GM21367 (cell line): ENCODE results near the gene KRT73.

Source experiments
- ATAC-seq: cut with Tn5 transposase; IDR thresholded peaks from one replicate; pipeline ENCODE4 v1.9.1; 2021; ENCODE audit not compliant: unreplicated experiment

KRT73 gene

GRCh38 chr12:52618216-52618615 is at the start of gene KRT73:
Gene KRT73, minus strand, starts transcription at chr12:52618559. Its CDS starts 35 bp downstream, at chr12:52618524.
- ATAC-seq: no peak

GRCh38 chr12:52667931-52668330 is 49.6 kb upstream of the KRT73 start:
- no peak for ATAC-seq

DNA sequence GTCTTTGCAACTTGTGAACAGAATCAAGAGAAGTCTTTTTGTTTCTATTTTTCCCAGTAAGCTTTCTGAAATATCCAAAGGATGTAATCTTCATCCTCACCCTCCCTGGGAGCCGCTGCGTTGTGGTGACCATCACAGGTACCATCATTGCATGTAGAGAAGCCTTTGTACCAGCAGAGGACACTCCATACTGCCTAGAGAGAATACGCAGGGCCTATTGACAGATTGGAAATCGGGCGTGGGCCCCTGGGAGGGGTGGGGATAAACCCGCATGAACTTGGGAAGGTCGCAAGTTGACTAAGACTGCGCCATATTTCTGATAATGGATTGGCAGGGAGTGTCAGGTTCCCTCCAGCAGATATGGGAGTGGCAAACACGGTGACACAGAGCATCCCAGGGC is 49.1 kb upstream of the KRT73 start:
- no peak for ATAC-seq

- ATAC-seq: no peak
Measured at GRCh38 chr12:52666471-52666870, 48.1 kb upstream of the KRT73 start.

DNA sequence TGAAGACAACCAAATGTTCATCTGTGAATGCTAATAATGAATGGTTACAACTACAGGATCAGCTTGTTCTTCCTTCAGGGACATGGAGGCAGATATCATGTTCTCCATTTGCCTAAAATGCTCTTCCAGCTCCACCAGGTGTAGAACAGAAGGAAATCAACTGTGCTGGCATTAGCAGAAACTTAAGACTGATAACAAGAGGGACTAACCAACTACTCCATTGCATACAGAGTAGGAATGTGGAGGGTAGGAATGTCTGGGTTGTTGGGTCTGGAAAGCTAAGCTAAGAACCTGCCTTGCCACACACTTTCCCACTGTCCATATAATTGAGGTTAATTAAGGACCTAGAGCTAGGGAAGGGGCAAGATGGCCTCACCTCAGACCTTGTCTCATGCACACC is 45.1 kb upstream of the KRT73 start:
- ATAC-seq: no peak

GRCh38 chr12:52662918-52663229 is 44.5 kb upstream of the KRT73 start:
- ATAC-seq: no peak

GRCh38 chr12:52662093-52662917 is 43.9 kb upstream of the KRT73 start:
- ATAC-seq: no peak

DNA sequence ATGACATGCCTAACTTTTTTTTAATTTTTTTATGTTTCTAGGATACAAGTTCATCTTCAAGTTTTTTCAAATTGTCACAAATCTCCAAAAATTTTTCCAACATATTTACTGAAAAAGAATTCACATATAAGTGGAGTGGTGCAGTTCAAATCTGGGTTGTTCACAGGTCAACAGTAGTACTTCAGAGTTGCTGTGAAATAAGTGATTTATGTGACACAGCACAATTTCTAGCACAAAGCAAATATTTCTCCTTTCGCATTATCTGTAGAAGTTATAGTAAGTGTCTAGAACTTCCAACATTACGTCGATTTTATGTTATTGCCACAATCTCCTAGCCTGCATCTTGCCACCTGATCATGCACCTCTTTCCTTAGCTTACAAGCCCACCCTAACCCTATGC is 43.3 kb upstream of the KRT73 start:
- ATAC-seq: no peak

DNA sequence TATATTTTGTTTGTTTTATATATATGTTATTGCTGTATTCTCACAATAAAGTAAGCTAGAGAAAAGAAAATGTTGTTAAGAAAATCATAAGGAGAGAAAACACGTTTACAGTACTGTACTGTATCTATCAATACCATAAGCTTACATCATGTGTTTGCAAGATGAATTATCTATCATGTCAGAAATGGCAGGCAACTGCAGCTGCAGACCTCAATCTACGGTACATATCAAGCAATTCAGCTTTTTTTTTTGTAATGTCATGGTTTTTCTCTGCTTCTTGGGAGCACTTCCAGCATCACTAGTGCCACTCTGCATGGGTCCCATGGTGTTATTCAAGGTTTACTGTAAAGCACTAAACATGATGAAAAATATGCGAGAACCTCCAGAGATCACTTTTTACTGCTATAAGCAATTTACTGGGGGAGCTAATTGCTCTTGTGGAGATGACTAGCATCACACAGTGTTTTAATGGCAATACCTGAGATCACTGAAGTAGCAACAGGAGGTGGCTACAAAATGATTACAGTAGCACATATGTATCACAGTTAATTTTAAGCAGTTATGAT is 42.7 kb upstream of the KRT73 start:
- no peak for ATAC-seq

DNA sequence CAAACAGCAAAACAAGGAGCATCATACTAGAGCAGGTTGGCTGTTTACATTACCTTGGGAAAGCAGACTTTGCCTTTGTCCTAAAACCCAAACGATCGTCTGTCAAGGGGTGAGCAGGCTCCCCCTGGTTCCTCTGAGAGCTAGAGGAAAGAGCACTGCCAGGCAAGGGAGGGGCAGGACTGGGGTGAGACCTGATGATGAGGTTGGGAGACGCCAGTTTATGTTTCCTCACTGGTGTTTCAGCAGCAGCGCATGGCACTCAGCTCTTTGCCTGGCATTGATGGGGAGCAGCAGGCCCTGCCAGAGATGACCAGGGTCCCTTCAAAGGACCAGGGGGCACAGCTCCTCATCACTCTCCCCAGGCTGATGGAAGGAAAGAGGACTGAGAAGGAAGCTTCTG is 41.6 kb upstream of the KRT73 start:
- no peak for ATAC-seq

DNA sequence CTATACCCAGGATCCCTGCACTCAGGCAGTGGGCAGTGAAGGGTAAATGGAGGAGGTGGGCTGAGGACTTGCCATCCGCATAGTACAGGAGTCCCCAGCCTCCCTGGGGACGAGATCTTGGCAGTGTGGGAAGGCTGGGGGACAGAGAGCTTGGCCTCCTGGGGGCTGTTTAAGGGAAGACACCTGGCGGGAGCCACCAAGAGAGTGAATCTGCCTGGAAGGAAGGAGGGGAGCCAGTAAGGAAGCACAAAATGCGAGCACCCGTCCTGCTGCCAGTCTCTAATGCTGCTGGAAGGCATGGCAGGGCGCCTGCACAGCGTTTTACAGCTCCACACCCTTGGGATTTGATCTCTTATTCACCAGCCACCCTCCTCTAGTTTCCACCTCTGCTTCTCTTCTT is 41.0 kb upstream of the KRT73 start:
- ATAC-seq: no peak

DNA sequence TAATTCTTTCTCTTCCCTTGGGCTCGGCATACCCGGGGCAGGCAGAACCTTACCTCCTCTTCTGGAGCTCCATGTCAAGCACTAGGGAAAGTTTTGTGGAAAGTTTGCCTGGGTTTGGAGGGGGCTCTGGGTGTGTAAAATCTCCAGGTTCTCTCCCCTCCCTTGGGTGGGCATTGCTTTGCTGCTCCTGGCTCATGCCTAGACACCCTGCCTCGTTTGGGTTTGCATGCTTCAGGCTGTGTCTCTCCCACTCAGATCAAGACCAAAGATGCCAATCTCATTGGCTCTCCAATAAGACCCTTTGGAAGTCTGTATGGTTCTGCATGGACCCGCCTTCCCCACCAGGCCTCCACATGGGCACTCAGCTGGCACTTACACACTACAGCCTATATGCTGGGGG is 39.8 kb upstream of the KRT73 start:
- ATAC-seq: no peak

GRCh38 chr12:52657250-52657902 is 39.0 kb upstream of the KRT73 start:
- no peak for ATAC-seq

DNA sequence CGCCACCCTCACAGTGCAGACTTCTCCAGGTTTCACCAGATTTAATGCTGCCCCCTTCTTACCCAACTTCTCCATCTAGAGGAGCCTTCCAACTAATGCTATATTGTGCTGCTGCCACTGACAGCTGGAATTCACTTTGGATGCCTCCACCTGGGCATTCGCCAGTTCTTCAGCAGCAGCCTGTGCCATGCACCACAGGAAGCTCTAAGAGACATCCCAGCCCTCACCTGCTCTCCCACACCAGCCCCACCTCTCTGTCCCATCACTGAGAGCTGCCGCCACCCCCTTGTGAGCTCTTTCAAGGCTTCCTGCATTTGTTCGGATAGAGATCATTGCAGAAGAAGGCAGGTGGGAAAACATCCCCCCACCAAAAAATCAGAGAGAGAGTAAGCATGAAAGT is 38.3 kb upstream of the KRT73 start:
- no peak for ATAC-seq

DNA sequence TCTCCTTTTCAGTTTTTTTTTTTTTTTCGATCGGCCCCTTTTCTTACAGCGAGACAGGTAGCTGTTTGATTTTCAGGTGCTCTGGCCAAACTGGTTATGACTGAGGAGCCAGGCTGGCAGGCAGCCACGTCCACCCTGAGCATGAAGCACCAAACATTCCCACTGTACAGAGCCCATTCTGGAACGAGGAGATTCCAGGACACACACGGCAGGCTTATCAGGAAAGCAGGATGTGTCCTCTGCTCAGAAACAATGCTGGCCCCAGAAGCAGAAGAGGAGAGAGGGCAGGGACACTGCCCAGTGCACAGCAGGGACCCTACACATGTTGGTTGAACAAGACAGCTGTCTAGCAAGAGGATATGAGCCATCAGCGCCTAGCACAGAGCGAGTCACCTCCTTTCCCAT is 37.4 kb upstream of the KRT73 start:
- no peak for ATAC-seq

DNA sequence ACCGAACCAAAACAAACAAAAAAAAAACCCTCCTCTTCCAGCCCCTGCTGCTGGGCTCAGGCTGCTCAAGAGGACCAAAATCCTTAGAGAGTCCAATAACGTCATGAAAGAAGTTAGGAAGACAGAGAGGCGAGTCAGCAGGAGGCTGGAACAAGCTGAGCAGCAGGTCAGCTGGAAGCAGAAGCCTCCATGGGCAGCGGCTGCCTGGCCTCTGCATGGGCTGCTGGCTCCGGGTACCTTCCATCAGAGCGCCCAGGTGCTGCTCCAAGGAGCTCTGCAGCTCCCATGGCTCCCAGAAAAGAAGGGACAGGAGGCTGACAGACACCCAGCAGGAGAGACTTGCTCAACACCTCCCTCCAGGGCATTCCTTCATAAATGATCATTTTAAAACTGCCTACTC is 36.9 kb upstream of the KRT73 start:
- ATAC-seq: no peak

- ATAC-seq: no peak
Measured at GRCh38 chr12:52651726-52652261, 33.4 kb upstream of the KRT73 start, which contains the start of gene KRT2. Gene KRT2, minus strand, starts transcription at chr12:52652211. Its CDS starts 69 bp downstream, at chr12:52652142.

GRCh38 chr12:52650520-52651081 is 32.2 kb upstream of the KRT73 start:
- ATAC-seq: no peak

DNA sequence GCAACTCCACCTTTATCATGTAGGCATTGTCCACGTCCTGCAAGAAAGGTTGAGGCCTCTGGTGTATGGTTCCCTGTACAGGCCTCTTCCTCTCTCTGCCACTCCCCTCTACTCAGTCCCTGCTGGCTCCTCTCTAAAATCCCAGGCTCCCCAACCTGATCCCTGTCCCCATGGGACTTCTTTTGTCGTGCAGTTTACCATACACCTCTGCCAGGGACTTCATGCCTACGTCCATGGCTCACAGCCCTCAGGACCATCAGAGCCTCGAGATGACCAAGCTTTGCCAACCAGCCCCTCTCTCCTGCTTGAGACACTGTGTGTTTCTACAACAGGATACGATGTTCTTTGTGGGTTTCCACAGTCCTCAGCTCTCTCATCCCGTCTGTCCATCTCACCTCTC is 30.7 kb upstream of the KRT73 start:
- ATAC-seq: no peak

DNA sequence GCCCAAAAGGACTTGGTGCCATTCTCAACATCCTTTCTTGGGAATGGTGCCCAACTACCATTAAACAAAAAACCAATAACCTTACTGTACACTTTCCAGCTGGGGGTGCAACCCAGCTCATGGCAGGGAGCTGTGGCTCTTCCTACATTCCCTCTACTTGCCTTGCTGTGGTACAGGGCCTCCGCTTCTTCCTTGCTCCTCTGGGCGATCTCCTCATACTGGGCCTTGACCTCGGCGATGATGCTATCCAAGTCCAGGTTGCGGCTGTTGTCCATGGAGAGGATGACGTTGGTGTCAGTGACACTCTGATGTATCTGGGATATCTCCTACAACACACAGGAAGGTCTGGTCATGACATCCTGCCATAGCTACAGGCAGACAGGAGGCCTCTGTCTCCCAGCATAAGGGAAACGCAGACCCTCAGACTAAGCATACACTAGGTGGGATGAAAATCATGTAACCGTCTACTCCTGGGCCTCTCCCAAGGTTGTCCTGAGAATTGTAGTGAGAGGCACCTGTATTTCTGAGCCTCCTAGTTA is 29.7 kb upstream of the KRT73 start:
- ATAC-seq: no peak

GRCh38 chr12:52647601-52648000 is 29.2 kb upstream of the KRT73 start:
- ATAC-seq: no peak
